NCI-H510A treated with DMSO at 0.1 percent for 48 hours (cell line): ENCODE measurements around the gene SCN4A.

Experiments used
- DNase-seq: peaks from one replicate; lab custom pipeline; 2025; lab: John Stamatoyannopoulos, UW

Gene SCN4A

GRCh38 chr17:64001763-64002529 is 29.2 kb upstream of the SCN4A start:
- DNase-seq: no peak

GRCh38 chr17:64001091-64001579 is 28.4 kb upstream of the SCN4A start:
- no peak for DNase-seq

- no peak for DNase-seq
Measured at GRCh38 chr17:63999680-64000531, 27.2 kb upstream of the SCN4A start.

GRCh38 chr17:63998721-63999679 is 26.3 kb upstream of the SCN4A start:
- no peak for DNase-seq

GRCh38 chr17:63998050-63998720 is 25.5 kb upstream of the SCN4A start, which contains the start of gene PRR29:
PRR29 (plus strand) TSS chr17:63998351; CDS start chr17:63998365, 14 bp downstream.
- DNase-seq: peak; percentile 62

GRCh38 chr17:63997341-63998048 is 24.8 kb upstream of the SCN4A start:
- no peak for DNase-seq

- DNase-seq: no peak
Measured at GRCh38 chr17:63996430-63997182, 23.9 kb upstream of the SCN4A start.

- DNase-seq: no peak
Measured at GRCh38 chr17:63995626-63996025, 22.9 kb upstream of the SCN4A start.

GRCh38 chr17:63993368-63993985 is 20.8 kb upstream of the SCN4A start:
- no peak for DNase-seq

GRCh38 chr17:63991611-63992010 is 18.9 kb upstream of the SCN4A start:
- no peak for DNase-seq

GRCh38 chr17:63989622-63990345 is 17.1 kb upstream of the SCN4A start:
- DNase-seq: no peak

GRCh38 chr17:63988741-63989621 is 16.3 kb upstream of the SCN4A start:
- DNase-seq: no peak

GRCh38 chr17:63988127-63988478 is 15.4 kb upstream of the SCN4A start:
- DNase-seq: no peak

GRCh38 chr17:63987221-63988126 is 14.8 kb upstream of the SCN4A start:
- DNase-seq: no peak

GRCh38 chr17:63986821-63987220 is 14.1 kb upstream of the SCN4A start:
- DNase-seq: peak; percentile 69

- no peak for DNase-seq
Measured at GRCh38 chr17:63985387-63986140, 12.8 kb upstream of the SCN4A start.
